GM12801 (cell line): Measurements from ENCODE around the gene C1orf35.

Source experiments
- CTCF ChIP-seq: IDR thresholded peaks from one replicate; pipeline ENCODE4 v1.5.1; 2011; ENCODE audit warnings: control low read depth; ENCODE audit not compliant: insufficient read length; ENCODE audit errors: extremely low read depth

The C1orf35 gene

GRCh38 chr1:228100822-228101613, 2.1 kb downstream of the C1orf35 start:
- no peak for TF ChIP-seq CTCF

GRCh38 chr1:228099331-228099732, 3.8 kb downstream of the C1orf35 start:
- no peak for TF ChIP-seq CTCF

GRCh38 chr1:228098323-228098931, 4.7 kb downstream of the C1orf35 start:
- TF ChIP-seq CTCF: no peak

- TF ChIP-seq CTCF: no peak
These were observed 5.6 kb downstream of the C1orf35 start for GRCh38 chr1:228097333-228098081.

- TF ChIP-seq CTCF: no peak
These were observed 6.5 kb downstream of the C1orf35 start for GRCh38 chr1:228096416-228097332.

GRCh38 chr1:228095938-228096337, 7.2 kb downstream of the C1orf35 start:
- TF ChIP-seq CTCF: no peak

- TF ChIP-seq CTCF: no peak
These were observed 8.0 kb downstream of the C1orf35 start for GRCh38 chr1:228095161-228095560.
